ENCODE data around the gene CNN2. TPM values are rescaled to one million over a fixed set of nuclear protein-coding genes. Genes with fewer than 3 reads are reported as not detected.

CNN2 gene
- total and polyA plus RNA-seq, 2 of the 8 experiments (the other 6 are each of a cell fraction or from before 2014, with no cell fraction given): 189 to 551 TPM

DNA sequence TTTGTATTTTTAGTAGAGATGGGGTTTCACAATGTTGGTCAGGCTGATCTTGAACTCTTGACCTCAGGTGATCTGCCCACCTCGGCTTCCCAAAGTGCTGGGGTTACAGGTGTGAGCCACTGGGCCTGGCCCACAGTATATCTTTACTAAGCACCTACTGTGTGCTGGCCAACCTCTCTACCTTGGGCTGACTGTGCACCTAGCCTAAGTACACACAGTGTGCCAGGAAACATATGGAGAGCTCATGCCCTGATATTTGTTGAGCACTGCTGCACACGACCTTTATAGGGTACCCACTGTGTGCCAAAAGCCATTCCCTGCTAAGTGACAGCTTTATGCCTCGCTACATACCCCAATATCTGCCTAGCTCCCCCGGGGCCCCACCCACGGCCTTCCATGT, 34.3 kb downstream of the CNN2 start:
- peaks cover 0 to 36% (median 12%) of the 10 kb centered on the region in 4 experiments; a peak in 6 of 8 replicates for H3K36me3 ChIP-seq (ENCODE audit: control insufficient read depth in 2 of 4, insufficient read depth in 4 of 4, low read length in 3 of 4)
- H2BK15ac ChIP-seq (ENCODE audit: low read length): no peak overlapping the region
- WGBS, 2 experiments (ENCODE audit: extremely low coverage in 1 of 2, insufficient coverage in 1 of 2, insufficient read length in 1 of 2, insufficient replicate concordance in 2 of 2, low coverage in 1 of 2, low lambda C conversion rate in 2 of 2, missing lambda C conversion rate in 1 of 2): 87% methylated on average over 5 of the region's 5 CpGs; no CpG with 5 or more reads in 1 of the 2 experiments
- H4K8ac ChIP-seq (ENCODE audit: extremely low read depth, insufficient read depth, low read length): no peak overlapping the region
- H2BK12ac ChIP-seq (ENCODE audit: low read depth, low read length): no peak overlapping the region
- H2BK5ac ChIP-seq (ENCODE audit: low read depth, low read length): no peak overlapping the region
- FAIRE-seq (no peak), DNase-seq (ENCODE audit: low read depth in 1 of 2, low spot score in 2 of 2) (no peak)
- H2AFZ ChIP-seq (ENCODE audit: low read length): no peak overlapping the region
- H2AK5ac ChIP-seq (ENCODE audit: low read depth, low read length): no peak overlapping the region
- H3K4me2 ChIP-seq (ENCODE audit: insufficient read depth in 1 of 2, low read depth in 2 of 2, low read length in 2 of 2): no peak overlapping the region
- peaks cover 0 to 5% of the 10 kb centered on the region in 2 experiments for H4K20me1 ChIP-seq (replicated peaks in 1 of 2; ENCODE audit: control insufficient read depth in 1 of 2, insufficient read depth in 2 of 2, low read length in 2 of 2)
- no peaks in the 10 kb centered on the region for H3K79me1 ChIP-seq (ENCODE audit: low read depth, low read length)
- H3K23me2 ChIP-seq (ENCODE audit: low read depth, low read length): peaks cover 4% of the 10 kb centered on the region; the same call in 1 of the 2 replicates
- TF ChIP-seq KDM5A (IDR thresholded peaks at IDR 0.05; ENCODE audit: low read length) (no peak), TBP (IDR thresholded peaks at IDR 0.05; ENCODE audit: low read depth, low read length) (no peak), SP1 (IDR thresholded peaks at IDR 0.05; ENCODE audit: low read depth, low read length) (no peak), EP300 (IDR thresholded peaks at IDR 0.05; ENCODE audit: borderline replicate concordance in 1 of 2, low read depth in 2 of 2, low read length in 2 of 2) (no peak), TAF1 (IDR thresholded peaks at IDR 0.05; ENCODE audit: low read depth, low read length) (no peak), GTF2F1 (IDR thresholded peaks at IDR 0.05; ENCODE audit: borderline replicate concordance, low read depth, low read length) (no peak), ASH2L (IDR thresholded peaks at IDR 0.05; ENCODE audit: low read length) (no peak), HDAC2 (IDR thresholded peaks at IDR 0.05; ENCODE audit: borderline replicate concordance in 1 of 2, low read depth in 2 of 2, low read length in 2 of 2) (no peak), USF2 (IDR thresholded peaks at IDR 0.05; ENCODE audit: low read length) (no peak), POLR2A (IDR thresholded peaks at IDR 0.05; ENCODE audit: control extremely low read depth in 1 of 2, low read depth in 2 of 2, low read length in 2 of 2) (no peak), EGR1 (IDR thresholded peaks at IDR 0.05; ENCODE audit: borderline replicate concordance, low read depth, low read length) (no peak)
- H2BK20ac ChIP-seq (ENCODE audit: low read length): no peak overlapping the region
- no peak overlapping the region for H3K56ac ChIP-seq (replicated peaks; ENCODE audit: insufficient read length, low read depth, low read length)
- H3K4me3 ChIP-seq (ENCODE audit: extremely low read depth in 1 of 4, insufficient read depth in 2 of 4, low read depth in 3 of 4, low read length in 4 of 4): no peak overlapping the region
- H2BK120ac ChIP-seq (replicated peaks; ENCODE audit: low read depth, low read length): no peak overlapping the region
- peaks cover 37 to 54% of the 10 kb centered on the region in 2 experiments for H3K9me3 ChIP-seq (ENCODE audit: insufficient read depth in 2 of 2, low read depth in 1 of 2, low read length in 1 of 2)
- H3K4ac ChIP-seq (replicated peaks; ENCODE audit: insufficient read length, low read depth, low read length): no peak overlapping the region
- no peak overlapping the region for H3K18ac ChIP-seq (ENCODE audit: extremely low read depth, low read length)
- H3K79me2 ChIP-seq (ENCODE audit: control insufficient read depth in 1 of 2, insufficient read depth in 2 of 2, low read length in 2 of 2): no peaks in the 10 kb centered on the region
- no peak overlapping the region for H4K5ac ChIP-seq (ENCODE audit: insufficient read length, low read depth, low read length)
- no peak overlapping the region for H3K14ac ChIP-seq (ENCODE audit: insufficient read length)
- no peak overlapping the region for H3K27ac ChIP-seq (ENCODE audit: low read depth, low read length)
- CTCF ChIA-PET (ENCODE audit: partially characterized antibody): no interaction called here
- POLR2A ChIA-PET (ENCODE audit: partially characterized antibody): interaction anchor here (0.7 to 2.7 kb wide), 5 partner anchors 9 to 28 kb away, joined by 3 to 7 read pairs (median 5); no protein-coding TSS in a partner anchor
- no peak overlapping the region for H3K9ac ChIP-seq (replicated peaks in 1 of 4; ENCODE audit: extremely low read depth in 1 of 4, low read depth in 3 of 4, low read length in 3 of 4)
- H4K91ac ChIP-seq (replicated peaks; ENCODE audit: insufficient read length, low read length): no peak overlapping the region
- peaks cover 0 to 12% (median 4%) of the 10 kb centered on the region in 4 experiments; a peak in 4 of 7 replicates for H3K27me3 ChIP-seq (replicated peaks in 1 of 4; ENCODE audit: control insufficient read depth in 3 of 4, extremely low read depth in 1 of 4, insufficient read depth in 3 of 4, low read length in 3 of 4)
- H3K4me1 ChIP-seq (replicated peaks in 1 of 4; ENCODE audit: control insufficient read depth in 3 of 4, insufficient read depth in 4 of 4, low read length in 3 of 4): peaks cover 0 to 16% (median 10%) of the 10 kb centered on the region in 4 experiments; a peak in 5 of 7 replicates
- no peak overlapping the region for H3K23ac ChIP-seq (ENCODE audit: insufficient read length)

Data from H1 (cell line).